WERI-Rb-1 (cell line): ENCODE measurements around the gene CSKMT.
A peak's percentile ranks its signal among the peaks of the same experiment; 100 is the strongest.

ENCODE experiments used
- DNase-seq: peaks from one replicate; pipeline ENCODE4 v3.0.0-alpha.2; 2020
- H3K27ac ChIP-seq: fragments of 250-450 bp; sonication (Bioruptor Pico); 2 replicates; pipeline ENCODE4 v1.5.1; 2020; ENCODE audit warnings: mild to moderate bottlenecking, moderate library complexity
- H3K27me3 ChIP-seq: fragments of 250-450 bp; sonication (Bioruptor Pico); 2 replicates; pipeline ENCODE4 v1.5.1; 2021; ENCODE audit warnings: mild to moderate bottlenecking, low read depth, moderate library complexity; ENCODE audit not compliant: insufficient read depth, severe bottlenecking
- H3K36me3 ChIP-seq: fragments of 250-450 bp; sonication (Bioruptor Pico); 2 replicates; pipeline ENCODE4 v1.5.1; 2020; ENCODE audit warnings: mild to moderate bottlenecking, moderate library complexity
- H3K4me3 ChIP-seq: 2 replicates; pipeline ENCODE4 v1.5.1; 2011; ENCODE audit warnings: low read depth, mild to moderate bottlenecking, control low read depth, low read length
- H3K9me3 ChIP-seq: fragments of 250-450 bp; sonication (Bioruptor Pico); 2 replicates; pipeline ENCODE4 v1.5.1; 2021; ENCODE audit warnings: mild to moderate bottlenecking, moderate library complexity; ENCODE audit not compliant: severe bottlenecking
- CTCF ChIP-seq: IDR thresholded peaks from 2 replicates; pipeline ENCODE4 v1.5.1; 2011; ENCODE audit warnings: low read depth, mild to moderate bottlenecking, control low read depth, inconsistent platforms, low read length

The CSKMT gene

GRCh38 chr11:62705880-62706849 is 41.1 kb downstream of the CSKMT start:
- Histone ChIP-seq H3K4me3 (peak overlapping the region; percentile 60), H3K36me3 (peaks cover 54% of the 10 kb centered on the region), H3K27ac (peak overlapping the region; percentile 84), H3K9me3 (no peaks in the 10 kb centered on the region), H3K27me3 (no peaks in the 10 kb centered on the region)
- peak; percentile 94 for DNase-seq
- no peak for TF ChIP-seq CTCF

DNA sequence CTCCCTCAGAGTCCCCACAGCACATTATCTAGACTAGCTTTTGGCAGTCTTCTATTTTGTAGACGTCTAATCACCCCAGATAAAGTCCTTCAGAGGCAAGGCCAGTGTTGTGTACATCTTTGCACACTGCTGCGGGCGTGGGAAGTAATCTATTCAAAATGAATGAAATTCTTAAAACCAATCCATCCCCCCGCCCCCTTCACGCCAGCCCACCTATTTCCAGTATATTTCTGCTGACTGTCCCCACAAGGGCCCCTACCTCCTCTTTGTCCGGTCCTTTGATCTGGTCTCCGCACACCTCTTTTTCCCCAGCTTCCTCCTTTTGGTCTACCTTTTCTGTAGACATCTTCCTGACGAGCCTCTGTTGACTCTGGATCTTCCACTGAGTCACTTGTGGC is 41.7 kb downstream of the CSKMT start:
- H3K27ac ChIP-seq: peak overlapping the region; percentile 84
- no peaks in the 10 kb centered on the region for H3K9me3 ChIP-seq
- DNase-seq: no peak
- peak overlapping the region; percentile 60 for H3K4me3 ChIP-seq
- no peaks in the 10 kb centered on the region for H3K27me3 ChIP-seq
- TF ChIP-seq CTCF: no peak
- peaks cover 57% of the 10 kb centered on the region for H3K36me3 ChIP-seq

DNA sequence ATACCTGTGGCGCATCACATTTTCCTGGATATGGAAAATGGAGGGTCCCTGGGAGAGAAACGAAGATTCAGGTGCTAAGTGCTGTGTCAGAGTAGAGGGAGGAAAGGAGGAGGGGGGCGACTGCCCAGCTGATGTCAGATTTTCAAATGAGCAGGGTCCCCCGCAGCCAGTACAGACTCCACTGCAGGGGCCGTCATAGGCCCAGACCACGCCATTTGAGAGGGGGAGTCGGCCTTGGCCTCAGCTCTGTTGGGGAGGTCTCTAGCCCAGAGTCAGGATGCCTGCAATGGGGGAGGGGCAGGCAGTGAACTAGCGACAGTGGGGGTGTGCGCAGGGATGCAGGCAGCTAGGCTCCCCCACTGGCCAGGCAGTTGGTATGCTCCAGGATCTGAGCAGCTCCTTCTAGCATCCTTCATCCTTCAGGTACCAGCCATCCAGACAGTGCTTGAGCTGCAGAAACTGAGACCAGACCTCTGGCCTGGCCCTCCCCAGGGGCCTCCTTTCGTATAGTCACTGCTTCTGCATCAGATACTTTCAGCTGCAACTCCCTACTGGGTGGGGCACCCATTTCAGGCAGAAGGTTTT is 42.3 kb downstream of the CSKMT start, which contains the start of the genes BSCL2 and GNG3:
Gene BSCL2, minus strand, starts transcription at position 148 of the 585 bp plus-strand sequence. CDS start 229 bp downstream, outside the sequence.
Gene GNG3, plus strand, starts transcription at position 400 of the 585 bp plus-strand sequence. CDS start 620 bp downstream, outside the sequence.
- H3K4me3 ChIP-seq: peak within 1 kb of the TSS; percentile 60
- TF ChIP-seq CTCF: no peak
- H3K36me3 ChIP-seq: peaks cover 55% of the 10 kb centered on the region
- no peaks in the 10 kb centered on the region for H3K9me3 ChIP-seq
- peak within 1 kb of the TSS; percentile 87 for H3K27ac ChIP-seq
- H3K27me3 ChIP-seq: no peaks in the 10 kb centered on the region
- DNase-seq: peak; percentile 65

- Histone ChIP-seq H3K27me3 (no peaks in the 10 kb centered on the region), H3K36me3 (peaks cover 62% of the 10 kb centered on the region), H3K4me3 (no peak overlapping the region), H3K9me3 (no peaks in the 10 kb centered on the region), H3K27ac (peak overlapping the region; percentile 87)
- TF ChIP-seq CTCF: no peak
- no peak for DNase-seq
Observed at GRCh38 chr11:62708392-62708791, 43.3 kb downstream of the CSKMT start.

GRCh38 chr11:62708793-62709192 is 43.7 kb downstream of the CSKMT start:
- no peaks in the 10 kb centered on the region for H3K27me3 ChIP-seq
- no peaks in the 10 kb centered on the region for H3K9me3 ChIP-seq
- H3K27ac ChIP-seq: peak overlapping the region; percentile 87
- DNase-seq: no peak
- peaks cover 62% of the 10 kb centered on the region for H3K36me3 ChIP-seq
- H3K4me3 ChIP-seq: peak overlapping the region; percentile 69
- no peak for TF ChIP-seq CTCF
